Choroid plexus epithelial cell (primary cell): Measurements from ENCODE around the gene CHN2.

ENCODE experiments used
- DNase-seq: peaks from one replicate; pipeline ENCODE4 v3.0.0-alpha.2; 2010; ENCODE audit warnings: low read depth
- H3K4me3 ChIP-seq: 2 replicates; pipeline ENCODE4 v1.5.1; 2011; ENCODE audit warnings: low read depth, mild to moderate bottlenecking, control low read depth, low read length, moderate library complexity
- CTCF ChIP-seq: conservative IDR thresholded peaks from 2 replicates; pipeline ENCODE4 v1.5.1; 2011; ENCODE audit warnings: low read depth, mild to moderate bottlenecking, control low read depth, inconsistent platforms, low read length, moderate library complexity

The CHN2 gene

GRCh38 chr7:29216128-29216527, 21.6 kb downstream of the CHN2 start:
- no peak for DNase-seq

GRCh38 chr7:29217113-29217512, 22.5 kb downstream of the CHN2 start:
- DNase-seq = peak; percentile 54
- TF ChIP-seq CTCF = no peak
- no peak overlapping the region for H3K4me3 ChIP-seq

More at GRCh38 chr7:29216128-29216527, 21.6 kb downstream of the CHN2 start:
- no peak for TF ChIP-seq CTCF
- H3K4me3 ChIP-seq = no peak overlapping the region

GRCh38 chr7:29224726-29225125, 30.2 kb downstream of the CHN2 start:
- no peak for DNase-seq
- TF ChIP-seq CTCF = no peak
- no peak overlapping the region for H3K4me3 ChIP-seq

GRCh38 chr7:29228289-29229011, 33.9 kb downstream of the CHN2 start:
- no peak for DNase-seq
- TF ChIP-seq CTCF = no peak
- H3K4me3 ChIP-seq = no peak overlapping the region

GRCh38 chr7:29229066-29229465, 34.5 kb downstream of the CHN2 start:
- no peak for TF ChIP-seq CTCF
- no peak overlapping the region for H3K4me3 ChIP-seq
- DNase-seq = no peak

GRCh38 chr7:29229946-29230345, 35.4 kb downstream of the CHN2 start:
- no peak for TF ChIP-seq CTCF
- no peak for DNase-seq
- no peak overlapping the region for H3K4me3 ChIP-seq

GRCh38 chr7:29230871-29231345, 36.3 kb downstream of the CHN2 start:
- DNase-seq = no peak
- H3K4me3 ChIP-seq = no peak overlapping the region
- TF ChIP-seq CTCF = no peak
